NCI-H128 (cell line): Measurements from ENCODE around the gene KAT2A.
A peak's percentile ranks its signal among the peaks of the same experiment; 100 is the strongest.

Experiments
- DNase-seq: peaks from one replicate; lab custom pipeline; 2025; ENCODE audit not compliant: unreplicated experiment; lab: John Stamatoyannopoulos, UW

Gene KAT2A

GRCh38 chr17:42116705-42117396, 4.3 kb downstream of the KAT2A start:
- peak; percentile 34 for DNase-seq

DNA sequence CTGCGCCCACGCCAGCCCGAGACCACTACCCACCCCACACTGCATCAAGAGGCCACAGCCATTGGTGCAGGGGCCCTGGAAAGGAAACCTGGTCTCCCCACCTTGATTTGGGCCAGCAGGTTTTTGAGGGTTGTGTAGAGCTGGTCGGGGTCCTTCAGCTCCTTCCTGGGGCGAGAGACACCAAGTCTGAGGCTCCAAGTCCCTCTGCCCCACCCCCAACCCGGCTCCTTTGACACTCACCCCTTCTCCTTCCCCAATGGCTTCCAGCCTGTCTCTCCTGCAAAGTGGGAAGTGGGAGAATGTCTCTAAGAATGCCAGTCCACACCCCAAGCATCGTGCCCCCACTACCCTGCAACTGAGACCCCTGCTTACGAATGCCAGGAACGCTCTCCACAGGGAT, 7.0 kb downstream of the KAT2A start:
- no peak for DNase-seq

GRCh38 chr17:42113293-42114069, 7.7 kb downstream of the KAT2A start:
- no peak for DNase-seq

GRCh38 chr17:42112552-42113176, 8.5 kb downstream of the KAT2A start, which contains the start of gene DHX58:
Gene DHX58, minus strand, starts transcription at chr17:42112714. Its CDS starts 822 bp downstream, at chr17:42111892.
- no peak for DNase-seq

DNA sequence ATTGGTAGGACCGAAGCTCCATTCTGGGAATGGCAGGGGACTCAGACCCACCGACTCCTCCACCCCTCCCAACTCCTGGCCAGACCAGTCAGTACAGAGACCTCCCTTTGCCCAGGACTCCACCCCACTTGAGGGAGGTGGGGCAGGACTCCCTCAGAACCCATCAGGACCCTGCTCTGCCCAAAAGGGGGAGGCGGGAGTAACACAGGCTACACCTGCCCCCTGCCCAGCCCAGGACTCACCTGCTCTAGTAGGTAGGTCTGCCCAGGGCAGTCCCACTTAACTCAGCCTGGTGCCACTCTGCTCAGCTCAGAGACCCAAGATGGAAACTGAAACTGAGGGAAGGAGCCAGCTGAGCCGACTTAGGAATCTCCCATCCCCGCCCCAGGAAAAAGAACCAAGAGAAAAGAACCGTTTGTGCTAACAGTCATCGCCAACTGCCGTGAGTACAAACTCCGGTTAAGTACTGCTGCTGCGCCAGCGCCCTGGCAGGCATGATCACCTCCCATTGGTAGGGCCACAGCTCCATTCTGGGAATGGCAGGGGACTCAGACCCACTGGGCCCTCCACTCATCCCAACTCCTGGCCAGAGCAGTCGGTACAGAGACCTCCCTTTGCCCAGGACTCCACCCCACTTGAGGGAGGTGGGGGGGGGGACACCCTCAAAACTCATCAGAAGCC, 9.2 kb downstream of the KAT2A start:
- DNase-seq, result no peak

DNA sequence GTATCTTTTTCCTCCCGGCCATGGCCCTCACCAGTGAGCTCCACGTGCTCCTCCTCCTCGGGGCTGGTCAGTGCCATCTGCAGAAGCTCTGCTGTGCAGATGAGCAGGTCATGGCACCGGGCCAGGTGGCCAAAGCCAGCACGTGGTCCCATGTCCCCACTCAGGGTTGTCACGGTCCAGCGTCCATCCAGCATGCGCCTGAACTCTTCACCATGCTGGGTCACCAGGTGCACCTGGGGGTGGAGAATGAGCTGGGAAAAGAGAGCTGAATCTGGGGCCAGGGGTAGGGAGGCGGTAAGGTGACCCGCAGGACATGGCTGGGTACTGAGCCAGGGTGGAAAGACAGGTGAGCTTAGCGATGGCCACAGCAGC, 9.9 kb downstream of the KAT2A start:
- DNase-seq, result no peak

- DNase-seq, result no peak
Measured at GRCh38 chr17:42110301-42111264, 10.6 kb downstream of the KAT2A start.

- DNase-seq, result no peak
Measured at GRCh38 chr17:42109086-42109485, 12.1 kb downstream of the KAT2A start.

GRCh38 chr17:42107597-42108576, 13.3 kb downstream of the KAT2A start:
- no peak for DNase-seq

DNA sequence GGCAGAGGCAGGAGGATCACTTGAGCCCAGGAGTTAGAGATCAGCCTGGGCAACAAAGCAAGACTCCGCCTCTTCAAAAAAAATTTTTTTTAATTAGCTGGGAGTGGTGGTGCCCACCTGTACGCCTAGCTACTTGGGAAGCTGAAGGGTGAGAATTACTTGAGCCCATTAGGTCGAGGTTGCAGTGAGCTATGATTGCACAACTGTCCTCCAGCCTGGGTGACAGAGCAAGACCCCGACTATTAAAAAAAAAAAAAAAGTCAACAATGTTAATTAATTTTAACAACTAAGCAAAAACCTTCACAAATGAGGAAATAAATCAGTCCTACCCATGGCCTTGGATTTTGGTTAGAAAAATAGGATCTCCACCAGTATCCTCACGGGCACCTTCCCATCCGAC, 14.0 kb downstream of the KAT2A start:
- DNase-seq, result no peak

GRCh38 chr17:42106009-42106408, 15.2 kb downstream of the KAT2A start:
- no peak for DNase-seq

GRCh38 chr17:42104264-42104663, 16.9 kb downstream of the KAT2A start:
- DNase-seq, result no peak

DNA sequence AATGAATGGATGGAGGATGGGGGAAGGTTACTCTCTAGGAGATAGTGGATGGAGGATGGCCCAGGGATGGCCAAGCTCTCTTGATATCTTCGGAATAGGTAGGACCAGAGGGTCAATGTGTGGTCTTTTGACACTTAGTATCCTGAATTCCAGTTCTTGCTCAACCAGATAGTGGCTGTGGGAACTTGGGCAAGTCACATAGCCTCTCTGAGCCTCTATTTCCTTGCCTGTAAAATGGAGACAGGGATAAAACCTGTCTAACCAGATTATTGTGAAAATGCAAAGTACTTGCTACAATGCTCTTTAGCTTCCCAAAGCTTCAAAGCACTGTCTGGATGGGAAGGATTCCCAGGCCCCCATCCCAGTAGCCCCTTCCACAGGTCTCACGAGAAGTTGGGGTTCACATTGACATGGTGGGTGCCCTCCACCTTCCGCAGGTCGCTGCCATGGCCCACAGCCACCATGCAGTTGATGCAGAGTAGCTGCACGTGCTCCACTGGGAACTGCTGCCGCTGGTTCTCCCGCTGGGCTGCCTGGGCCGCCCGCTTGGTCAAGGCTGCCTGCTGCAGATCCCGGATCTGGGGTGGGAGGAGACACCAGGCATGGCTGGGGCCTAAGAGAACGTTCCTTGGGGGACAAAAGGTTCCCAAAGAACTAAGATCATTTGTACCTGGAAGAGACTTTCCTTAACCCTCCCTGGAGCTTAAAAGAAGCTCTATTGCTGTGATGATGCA, 17.8 kb downstream of the KAT2A start:
- no peak for DNase-seq

- DNase-seq, result no peak
Measured at GRCh38 chr17:42101513-42102292, 19.5 kb downstream of the KAT2A start.

- no peak for DNase-seq
Measured at GRCh38 chr17:42098730-42099399, 22.3 kb downstream of the KAT2A start.

DNA sequence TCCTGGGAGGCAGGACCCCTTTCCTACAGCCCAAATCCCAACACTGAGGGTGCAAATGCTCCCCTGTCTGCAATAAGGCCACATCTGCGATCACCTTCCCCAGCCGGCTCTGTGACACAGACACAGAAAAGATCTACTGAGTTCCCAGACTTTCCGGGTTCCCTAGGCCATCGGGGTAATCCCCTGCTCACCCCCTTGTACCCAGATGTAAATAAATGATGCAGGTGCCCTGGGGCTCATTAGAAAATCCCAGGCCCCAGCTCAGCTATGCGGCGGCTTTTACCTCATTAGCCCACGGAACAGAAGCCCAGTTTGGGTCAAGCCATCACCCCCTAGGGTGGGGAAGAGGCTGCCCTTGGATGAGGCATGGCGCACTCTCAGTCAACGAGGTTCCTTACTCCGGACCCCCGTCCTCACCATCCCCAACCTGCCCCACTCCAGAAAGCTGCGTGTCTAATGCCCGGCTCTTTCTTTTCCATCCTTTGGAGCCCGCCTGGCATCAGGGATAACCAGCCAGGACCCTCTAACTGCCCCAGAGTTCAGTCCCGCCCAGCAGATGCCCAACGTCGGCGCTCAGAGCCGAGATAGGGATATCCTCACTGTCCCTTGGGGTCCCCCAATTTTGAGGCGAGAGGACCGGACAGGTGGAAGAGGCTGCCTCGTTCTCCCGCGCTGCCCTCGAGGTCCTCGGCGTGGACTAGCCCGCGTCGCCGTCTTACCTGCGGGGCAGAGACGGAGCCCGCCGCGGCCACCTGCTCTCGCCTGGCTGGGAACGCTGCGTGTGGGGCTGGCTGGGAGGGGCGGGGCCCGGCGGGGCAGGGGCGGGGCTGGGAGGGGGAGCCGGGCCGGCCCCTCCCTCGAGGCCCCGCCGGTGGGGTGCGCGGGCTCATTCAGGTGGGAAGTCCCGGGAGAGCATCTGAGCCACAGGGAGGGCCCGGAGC, 23.2 kb downstream of the KAT2A start, which contains the start of gene ZNF385C:
ZNF385C (minus strand) TSS at position 783 of the 941 bp plus-strand sequence. CDS start 35,417 bp downstream, outside the sequence.
- no peak for DNase-seq
